Measurements from ENCODE around the gene USP54. TPM values are rescaled to one million over a fixed set of nuclear protein-coding genes. Genes with fewer than 3 reads are reported as not detected.

USP54 gene
- total RNA-seq, 5 donors from 2014 or later (not counting 1 experiment from before 2014, with no cell fraction given): 4.2 to 6.6 (median 5.5) TPM

DNA sequence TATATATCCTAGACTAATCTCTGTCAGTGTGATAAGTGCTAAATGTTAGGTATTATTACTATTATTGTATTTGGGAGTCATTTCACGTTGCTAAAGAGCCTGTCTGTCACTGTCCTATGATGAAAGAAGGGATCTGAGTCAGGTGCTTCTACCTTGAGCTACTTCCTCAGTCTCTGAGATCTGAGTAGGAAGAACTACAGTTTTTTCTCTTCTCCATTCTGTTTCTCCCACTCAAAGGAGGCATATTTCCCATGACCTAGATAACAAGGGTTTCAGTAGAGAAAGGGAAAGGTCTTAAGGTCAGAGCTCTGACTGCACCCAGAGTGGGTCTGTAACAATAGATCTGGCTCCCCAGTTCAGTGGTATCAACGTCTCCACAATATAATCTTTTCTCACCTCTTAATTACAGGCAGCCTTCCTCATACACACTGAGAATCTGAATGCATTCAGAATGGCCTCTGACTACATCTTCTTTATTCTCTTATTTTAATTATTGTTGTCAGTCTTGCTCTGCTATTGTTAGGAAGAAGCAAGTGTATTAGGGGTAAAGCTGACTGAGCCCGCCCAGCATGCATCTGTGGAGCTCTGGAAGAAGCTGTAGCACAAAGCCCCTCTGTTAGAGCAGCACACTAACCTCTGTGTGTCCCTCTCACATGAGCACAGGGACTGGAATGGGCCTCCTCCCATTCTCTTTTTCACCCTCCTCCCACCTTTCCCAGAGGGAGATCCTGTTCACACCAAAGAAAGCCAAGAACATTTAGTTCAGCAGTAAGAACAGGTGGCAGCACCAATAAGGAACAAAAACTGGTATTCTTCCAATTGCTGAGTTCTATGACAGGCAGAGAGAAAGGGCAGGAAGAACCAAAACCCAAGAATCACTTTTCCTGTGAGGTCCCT is 38.1 kb downstream of the USP54 start:
- DNase-seq: no peak
- Mint-ChIP-seq H3K4me1 (no peaks in the 10 kb centered on the region), H3K4me3 (no peak overlapping the region), H3K27me3 (no peaks in the 10 kb centered on the region), H3K9me3 (no peaks in the 10 kb centered on the region), H3K27ac (no peak overlapping the region), H3K36me3 (peaks cover 4% of the 10 kb centered on the region)
- H3K9me3 ChIP-seq: no peaks in the 10 kb centered on the region
- H3K36me3 ChIP-seq (ENCODE audit: control insufficient read depth in 2 of 2, extremely low read depth in 1 of 2, insufficient read depth in 1 of 2, low read length in 1 of 2): no peaks in the 10 kb centered on the region
- CTCF ChIA-PET: no interaction called here
- no peak overlapping the region for H3K4me3 ChIP-seq (ENCODE audit: control insufficient read depth in 1 of 2, extremely low read depth in 1 of 2, low read length in 1 of 2)
- ATAC-seq (replicated peaks in 1 of 4): no peak
- POLR2A ChIA-PET: no interaction called here
- no CpG with 5 or more reads among the region's 3 CpGs for WGBS (ENCODE audit: insufficient coverage)
- no peaks in the 10 kb centered on the region for H3K27me3 ChIP-seq (replicated peaks in 1 of 2; ENCODE audit: control insufficient read depth in 2 of 2, extremely low read depth in 1 of 2, insufficient read depth in 2 of 2, low read length in 1 of 2)
- no peaks in the 10 kb centered on the region for H3K4me1 ChIP-seq (ENCODE audit: control insufficient read depth in 1 of 2, extremely low read depth in 1 of 2, insufficient read depth in 2 of 2, low read length in 2 of 2)
- H3K27ac ChIP-seq (ENCODE audit: low read length): no peak overlapping the region

GRCh38 chr10:73551515-73551914 is 39.6 kb downstream of the USP54 start:
- no peaks in the 10 kb centered on the region for H3K4me1 Mint-ChIP-seq
- H3K27me3 ChIP-seq (replicated peaks in 1 of 2; ENCODE audit: control insufficient read depth in 2 of 2, extremely low read depth in 1 of 2, insufficient read depth in 2 of 2, low read length in 1 of 2): no peaks in the 10 kb centered on the region
- ATAC-seq (replicated peaks in 1 of 4): no peak
- DNase-seq: no peak
- no peaks in the 10 kb centered on the region for H3K4me1 ChIP-seq (ENCODE audit: control insufficient read depth in 1 of 2, extremely low read depth in 1 of 2, insufficient read depth in 2 of 2, low read length in 2 of 2)
- no peaks in the 10 kb centered on the region for H3K9me3 Mint-ChIP-seq
- no peaks in the 10 kb centered on the region for H3K36me3 ChIP-seq (ENCODE audit: control insufficient read depth in 2 of 2, extremely low read depth in 1 of 2, insufficient read depth in 1 of 2, low read length in 1 of 2)
- H3K27ac ChIP-seq (ENCODE audit: low read length): no peak overlapping the region
- no peak overlapping the region for H3K27ac Mint-ChIP-seq
- WGBS (ENCODE audit: insufficient coverage): no CpG with 5 or more reads among the region's 1 CpG
- H3K9me3 ChIP-seq: no peaks in the 10 kb centered on the region
- ChIA-PET CTCF (interaction anchor here in 1 of 2 donors (0.7 kb wide), 1 partner anchor 89 kb away, joined by 7 read pairs; no protein-coding TSS in a partner anchor), POLR2A (interaction anchor here in 1 of 2 donors (0.5 kb wide), 1 partner anchor 13 kb away, joined by 9 read pairs; no protein-coding TSS in a partner anchor)
- no peaks in the 10 kb centered on the region for H3K27me3 Mint-ChIP-seq
- no peak overlapping the region for H3K4me3 Mint-ChIP-seq
- H3K4me3 ChIP-seq (ENCODE audit: control insufficient read depth in 1 of 2, extremely low read depth in 1 of 2, low read length in 1 of 2): no peak overlapping the region
- no peaks in the 10 kb centered on the region for H3K36me3 Mint-ChIP-seq

- DNase-seq: no peak
- CTCF ChIA-PET: no interaction called here
These were observed 45.8 kb downstream of the USP54 start for GRCh38 chr10:73545357-73545756.

GRCh38 chr10:73537709-73538108 is 53.4 kb downstream of the USP54 start:
- H3K9me3 Mint-ChIP-seq: no peaks in the 10 kb centered on the region
- H3K36me3 Mint-ChIP-seq: peaks cover 23% of the 10 kb centered on the region
- Histone ChIP-seq H3K36me3 (ENCODE audit: control insufficient read depth in 2 of 2, extremely low read depth in 1 of 2, insufficient read depth in 1 of 2, low read length in 1 of 2) (no peaks in the 10 kb centered on the region), H3K4me1 (ENCODE audit: control insufficient read depth in 1 of 2, extremely low read depth in 1 of 2, insufficient read depth in 2 of 2, low read length in 2 of 2) (peaks cover 2 to 8% of the 10 kb centered on the region in 2 experiments), H3K9me3 (no peaks in the 10 kb centered on the region), H3K4me3 (ENCODE audit: control insufficient read depth in 1 of 2, extremely low read depth in 1 of 2, low read length in 1 of 2) (no peak overlapping the region), H3K27me3 (replicated peaks in 1 of 2; ENCODE audit: control insufficient read depth in 2 of 2, extremely low read depth in 1 of 2, insufficient read depth in 2 of 2, low read length in 1 of 2) (no peaks in the 10 kb centered on the region), H3K27ac (ENCODE audit: low read length) (no peak overlapping the region)
- H3K27me3 Mint-ChIP-seq: peaks cover 0 to 9% of the 10 kb centered on the region in 2 donors
- H3K4me1 Mint-ChIP-seq: peaks cover 10 to 20% (median 16%) of the 10 kb centered on the region in 3 donors
- no peak overlapping the region for H3K4me3 Mint-ChIP-seq
- no peak overlapping the region for H3K27ac Mint-ChIP-seq
- 100% methylated on average over 3 of the region's 7 CpGs for WGBS (ENCODE audit: insufficient coverage)
- ChIA-PET CTCF (interaction anchor here in 1 of 2 donors (1.1 to 1.4 kb wide), 2 partner anchors 106 to 113 kb away, joined by 3 read pairs; no protein-coding TSS in a partner anchor), POLR2A (interaction anchor here in 1 of 2 donors (0.7 kb wide), 1 partner anchor 562 kb away, joined by 3 read pairs; no protein-coding TSS in a partner anchor)
- no peak for DNase-seq
- no peak for ATAC-seq (replicated peaks in 1 of 4)

More at GRCh38 chr10:73545357-73545756, 45.8 kb downstream of the USP54 start:
- no peaks in the 10 kb centered on the region for H3K9me3 Mint-ChIP-seq
- H3K9me3 ChIP-seq: no peaks in the 10 kb centered on the region
- no peaks in the 10 kb centered on the region for H3K27me3 ChIP-seq (replicated peaks in 1 of 2; ENCODE audit: control insufficient read depth in 2 of 2, extremely low read depth in 1 of 2, insufficient read depth in 2 of 2, low read length in 1 of 2)
- H3K27ac ChIP-seq (ENCODE audit: low read length): no peak overlapping the region
- H3K36me3 Mint-ChIP-seq: peaks cover 7% of the 10 kb centered on the region
- no CpG with 5 or more reads among the region's 2 CpGs for WGBS (ENCODE audit: insufficient coverage)
- H3K36me3 ChIP-seq (ENCODE audit: control insufficient read depth in 2 of 2, extremely low read depth in 1 of 2, insufficient read depth in 1 of 2, low read length in 1 of 2): no peaks in the 10 kb centered on the region
- H3K4me3 Mint-ChIP-seq: no peak overlapping the region
- H3K4me3 ChIP-seq (ENCODE audit: control insufficient read depth in 1 of 2, extremely low read depth in 1 of 2, low read length in 1 of 2): no peak overlapping the region
- H3K27ac Mint-ChIP-seq: no peak overlapping the region
- POLR2A ChIA-PET: no interaction called here
- H3K4me1 ChIP-seq (ENCODE audit: control insufficient read depth in 1 of 2, extremely low read depth in 1 of 2, insufficient read depth in 2 of 2, low read length in 2 of 2): no peaks in the 10 kb centered on the region
- no peak for ATAC-seq (replicated peaks in 1 of 4)
- H3K4me1 Mint-ChIP-seq: no peaks in the 10 kb centered on the region
- H3K27me3 Mint-ChIP-seq: no peaks in the 10 kb centered on the region

DNA sequence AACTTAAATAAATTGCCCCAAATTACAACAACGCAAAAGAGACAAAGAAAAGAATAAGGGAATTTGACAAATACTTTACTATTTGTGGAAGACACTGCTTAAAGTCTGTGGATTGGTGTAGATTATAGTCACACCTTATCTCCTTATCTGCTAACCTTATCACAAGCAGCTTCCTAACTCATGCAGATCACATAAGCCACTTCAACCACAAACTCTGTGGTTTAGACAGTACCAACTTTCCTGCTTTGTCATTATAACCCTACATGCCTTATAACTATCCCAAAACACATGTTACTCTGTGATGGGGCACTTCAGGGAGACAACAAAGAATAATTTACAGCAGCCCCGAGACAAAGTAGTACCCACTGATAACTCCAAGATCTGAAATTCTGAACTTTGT is 53.9 kb downstream of the USP54 start:
- POLR2A ChIA-PET: no interaction called here
- Mint-ChIP-seq H3K27ac (no peak overlapping the region), H3K9me3 (no peaks in the 10 kb centered on the region), H3K4me3 (no peak overlapping the region), H3K4me1 (peaks cover 10 to 20% (median 16%) of the 10 kb centered on the region in 3 donors), H3K36me3 (peaks cover 23% of the 10 kb centered on the region), H3K27me3 (peaks cover 0 to 9% of the 10 kb centered on the region in 2 donors)
- CTCF ChIA-PET: no interaction called here
- Histone ChIP-seq H3K4me1 (ENCODE audit: control insufficient read depth in 1 of 2, extremely low read depth in 1 of 2, insufficient read depth in 2 of 2, low read length in 2 of 2) (peaks cover 2 to 8% of the 10 kb centered on the region in 2 experiments), H3K9me3 (no peaks in the 10 kb centered on the region), H3K27ac (ENCODE audit: low read length) (no peak overlapping the region), H3K27me3 (replicated peaks in 1 of 2; ENCODE audit: control insufficient read depth in 2 of 2, extremely low read depth in 1 of 2, insufficient read depth in 2 of 2, low read length in 1 of 2) (no peaks in the 10 kb centered on the region), H3K4me3 (ENCODE audit: control insufficient read depth in 1 of 2, extremely low read depth in 1 of 2, low read length in 1 of 2) (no peak overlapping the region), H3K36me3 (ENCODE audit: control insufficient read depth in 2 of 2, extremely low read depth in 1 of 2, insufficient read depth in 1 of 2, low read length in 1 of 2) (no peaks in the 10 kb centered on the region)
- peak in 3 of 4 experiments; percentile 19 to 71 (median 53) for ATAC-seq (replicated peaks in 1 of 4)
- DNase-seq: peak in 1 of 35 experiments; percentile 20
- WGBS (ENCODE audit: insufficient coverage): 50% methylated on average over 1 of the region's 2 CpGs

GRCh38 chr10:73534857-73535256 is 56.3 kb downstream of the USP54 start:
- H3K4me1 ChIP-seq (ENCODE audit: control insufficient read depth in 1 of 2, extremely low read depth in 1 of 2, insufficient read depth in 2 of 2, low read length in 2 of 2): peaks cover 2 to 8% of the 10 kb centered on the region in 2 experiments
- Mint-ChIP-seq H3K27ac (no peak overlapping the region), H3K4me1 (peaks cover 10 to 20% (median 16%) of the 10 kb centered on the region in 3 donors), H3K4me3 (no peak overlapping the region), H3K9me3 (no peaks in the 10 kb centered on the region), H3K27me3 (peaks cover 0 to 9% of the 10 kb centered on the region in 2 donors), H3K36me3 (peaks cover 16% of the 10 kb centered on the region)
- no peak overlapping the region for H3K27ac ChIP-seq (ENCODE audit: low read length)
- no peaks in the 10 kb centered on the region for H3K9me3 ChIP-seq
- no peaks in the 10 kb centered on the region for H3K27me3 ChIP-seq (replicated peaks in 1 of 2; ENCODE audit: control insufficient read depth in 2 of 2, extremely low read depth in 1 of 2, insufficient read depth in 2 of 2, low read length in 1 of 2)
- H3K36me3 ChIP-seq (ENCODE audit: control insufficient read depth in 2 of 2, extremely low read depth in 1 of 2, insufficient read depth in 1 of 2, low read length in 1 of 2): no peaks in the 10 kb centered on the region
- no peak overlapping the region for H3K4me3 ChIP-seq (ENCODE audit: control insufficient read depth in 1 of 2, extremely low read depth in 1 of 2, low read length in 1 of 2)
- CTCF ChIA-PET: no interaction called here
- no CpG with 5 or more reads among the region's 1 CpG for WGBS (ENCODE audit: insufficient coverage)
- ATAC-seq (replicated peaks in 1 of 4) (no peak), DNase-seq (no peak)
- POLR2A ChIA-PET: no interaction called here

Data from T-cell (primary cell).